UCSD-AML1 (cell line): ENCODE measurements around the gene RNF213.
A peak's percentile ranks its signal among the peaks of the same experiment; 100 is the strongest.

Experiments used
- DNase-seq: peaks from one replicate; lab custom pipeline; 2025; ENCODE audit not compliant: unreplicated experiment; lab: John Stamatoyannopoulos, UW

The RNF213 gene

DNA sequence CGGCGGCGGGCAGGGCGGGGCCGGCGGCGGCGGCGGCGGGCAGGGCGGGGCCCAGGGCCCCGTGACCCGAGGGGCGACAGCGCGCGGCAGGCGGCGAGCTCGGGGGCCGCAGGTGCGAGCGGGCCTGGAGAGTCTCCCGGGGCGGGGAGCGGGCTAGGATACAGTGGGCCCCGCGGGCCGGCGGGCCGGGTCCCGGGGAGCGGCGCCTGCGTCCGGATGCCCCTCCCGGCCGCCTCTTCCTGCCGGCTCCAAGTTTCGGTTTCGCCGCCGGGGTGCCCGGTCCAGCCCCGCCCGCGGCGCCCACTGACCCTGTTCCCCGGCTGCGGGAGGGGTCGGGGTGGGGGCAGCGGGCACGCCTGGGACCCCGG, at the start of gene RNF213:
TSS of gene RNF213 (plus strand) at position 62 of the 368 bp plus-strand sequence. CDS start 2,830 bp downstream, outside the sequence.
- DNase-seq = peak; percentile 50

DNA sequence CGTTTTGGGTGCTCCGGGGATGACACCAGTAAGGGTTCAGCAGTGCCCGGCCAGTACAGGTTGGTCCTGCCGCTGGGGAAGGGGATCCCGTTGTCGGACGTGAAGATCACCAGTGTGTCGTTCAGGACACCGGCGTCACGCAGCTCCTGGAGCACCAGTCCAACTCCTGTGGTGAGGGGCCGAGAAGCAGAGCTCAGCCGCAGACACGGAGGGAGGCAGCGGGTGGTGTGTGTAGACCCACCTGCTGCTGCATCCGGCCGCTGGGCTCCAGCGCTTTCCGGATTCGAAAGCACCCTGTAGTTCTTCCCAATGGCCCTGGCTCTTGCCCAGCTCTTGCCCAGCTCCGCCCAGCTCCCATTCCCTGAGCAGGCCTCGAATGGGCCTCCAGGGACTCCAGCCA, 48.5 kb upstream of the RNF213 start:
- DNase-seq = no peak

DNA sequence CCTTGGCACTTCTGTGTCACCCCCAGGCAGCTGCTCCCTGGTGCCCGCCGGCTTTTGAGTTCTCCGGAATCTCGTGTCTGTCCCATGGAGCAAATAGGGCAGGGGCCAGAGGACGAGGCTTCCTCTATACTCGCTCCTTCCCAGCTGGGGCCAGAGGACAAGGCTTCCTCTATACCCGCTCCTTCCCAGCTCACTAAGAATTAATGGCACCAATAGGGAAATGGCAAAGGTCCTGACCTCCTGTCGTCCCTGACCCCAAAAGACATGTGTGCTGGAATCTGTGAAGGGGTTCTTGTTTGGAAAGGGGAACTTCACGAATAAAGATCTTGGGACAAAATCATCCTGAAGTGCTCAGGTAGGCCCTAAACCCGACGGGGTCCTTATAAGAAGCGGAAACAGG, 48.1 kb upstream of the RNF213 start:
- no peak for DNase-seq

DNA sequence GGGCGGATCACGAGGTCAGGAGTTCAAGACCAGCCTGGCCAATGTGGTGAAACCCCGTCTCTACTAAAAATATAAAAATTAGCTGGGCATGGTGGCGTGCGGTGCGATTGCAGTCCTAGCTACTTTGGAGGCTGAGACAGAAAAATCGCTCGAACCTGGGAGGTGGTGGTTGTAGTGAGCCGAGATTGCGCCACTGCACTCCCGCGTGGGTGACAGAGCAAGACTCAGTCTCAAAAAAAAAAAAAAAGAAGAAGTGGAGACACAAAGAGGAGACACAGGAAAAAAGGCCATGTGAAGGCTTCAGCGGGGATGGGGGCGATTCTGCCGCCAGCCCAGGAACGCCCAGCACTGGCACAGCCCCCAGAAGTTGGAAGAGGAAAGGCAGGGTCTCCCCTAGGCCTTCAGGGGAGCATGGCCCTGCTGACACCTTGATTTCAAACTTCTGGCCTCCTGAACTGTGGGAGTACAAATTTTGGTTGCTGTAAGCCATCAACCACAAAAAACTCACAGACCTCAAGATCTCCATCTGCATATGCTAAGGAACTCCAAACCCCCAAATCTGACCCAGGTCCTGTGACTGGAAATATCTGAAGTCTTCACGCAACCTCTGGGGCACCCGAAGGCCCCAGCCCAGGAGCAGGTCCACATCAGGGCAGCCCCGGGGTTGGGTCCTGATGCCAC, 47.5 kb upstream of the RNF213 start:
- no peak for DNase-seq

DNA sequence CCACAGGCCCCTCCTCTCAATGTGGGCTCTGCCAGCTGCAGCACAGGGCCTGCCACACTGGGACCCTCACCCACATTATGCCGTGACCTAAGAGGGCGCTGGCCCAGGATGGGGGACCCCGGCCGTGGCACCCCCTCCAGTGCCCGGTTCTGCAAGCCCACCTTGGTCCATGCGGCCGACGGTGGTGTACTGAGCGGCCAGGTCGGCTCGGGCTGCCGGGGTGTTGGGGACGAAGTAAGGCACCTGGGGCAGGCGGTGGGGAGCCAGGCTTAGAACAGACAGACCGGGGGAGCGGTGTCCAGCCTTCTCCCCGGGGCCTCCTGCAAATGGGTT, 47.0 kb upstream of the RNF213 start:
- no peak for DNase-seq

DNA sequence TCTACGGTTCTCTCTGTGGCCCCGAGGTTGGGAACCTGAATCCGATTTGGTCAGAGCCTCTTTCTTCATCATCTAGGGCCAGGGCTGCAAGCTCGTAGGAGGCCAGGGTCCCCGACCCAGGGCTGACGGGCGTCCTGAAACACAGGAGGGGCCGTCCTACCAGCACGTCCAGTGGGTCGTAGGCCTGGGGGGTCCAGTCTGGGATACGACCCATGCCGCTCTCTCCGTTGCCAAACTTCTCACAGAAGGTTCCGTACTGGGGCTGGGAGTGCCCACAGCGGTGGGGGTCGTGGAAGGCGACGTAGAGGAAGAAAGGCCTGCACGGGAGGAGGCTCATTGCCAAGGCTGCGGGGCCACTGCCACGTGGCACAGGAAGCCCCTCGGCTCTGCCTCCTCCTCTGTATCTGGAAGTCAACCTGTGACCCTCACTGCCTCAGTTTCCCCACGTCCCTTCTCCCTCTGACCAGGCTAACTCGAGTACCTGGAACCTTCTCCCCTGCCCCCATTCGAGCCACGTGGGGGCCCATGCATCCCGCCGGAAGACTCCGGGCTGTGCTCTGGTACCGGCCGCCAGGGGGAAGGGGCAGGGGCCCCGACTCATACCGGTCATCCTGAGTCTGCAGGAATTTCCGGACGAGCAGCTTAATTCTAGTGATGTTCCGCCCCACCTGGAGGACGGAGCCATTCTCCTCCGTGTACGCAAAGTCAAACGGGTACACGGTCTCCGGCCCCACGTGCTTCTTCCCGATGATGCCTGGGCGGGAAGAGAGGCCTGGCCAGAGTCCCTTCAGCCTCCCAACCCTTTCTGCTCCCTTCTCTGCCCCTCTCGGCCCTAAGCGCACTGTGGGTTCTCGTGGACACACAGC, 46.4 kb upstream of the RNF213 start:
- no peak for DNase-seq

DNA sequence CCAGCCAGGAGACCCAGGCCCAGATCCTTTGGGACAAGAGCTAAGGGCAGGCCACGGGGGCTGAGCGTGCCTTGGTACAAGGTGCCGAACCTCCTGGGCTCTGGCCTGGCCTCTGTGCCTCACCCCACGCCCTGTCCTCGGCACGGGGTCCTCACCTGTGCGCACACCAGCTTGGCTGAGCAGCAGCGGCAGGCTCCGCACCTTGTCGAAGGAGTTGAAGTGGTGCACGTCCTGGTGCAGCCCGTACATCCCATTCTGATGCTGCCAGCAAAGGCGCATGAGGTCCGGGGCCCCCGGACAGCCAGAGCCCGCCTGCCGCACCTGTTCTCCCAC, 45.8 kb upstream of the RNF213 start:
- no peak for DNase-seq

DNA sequence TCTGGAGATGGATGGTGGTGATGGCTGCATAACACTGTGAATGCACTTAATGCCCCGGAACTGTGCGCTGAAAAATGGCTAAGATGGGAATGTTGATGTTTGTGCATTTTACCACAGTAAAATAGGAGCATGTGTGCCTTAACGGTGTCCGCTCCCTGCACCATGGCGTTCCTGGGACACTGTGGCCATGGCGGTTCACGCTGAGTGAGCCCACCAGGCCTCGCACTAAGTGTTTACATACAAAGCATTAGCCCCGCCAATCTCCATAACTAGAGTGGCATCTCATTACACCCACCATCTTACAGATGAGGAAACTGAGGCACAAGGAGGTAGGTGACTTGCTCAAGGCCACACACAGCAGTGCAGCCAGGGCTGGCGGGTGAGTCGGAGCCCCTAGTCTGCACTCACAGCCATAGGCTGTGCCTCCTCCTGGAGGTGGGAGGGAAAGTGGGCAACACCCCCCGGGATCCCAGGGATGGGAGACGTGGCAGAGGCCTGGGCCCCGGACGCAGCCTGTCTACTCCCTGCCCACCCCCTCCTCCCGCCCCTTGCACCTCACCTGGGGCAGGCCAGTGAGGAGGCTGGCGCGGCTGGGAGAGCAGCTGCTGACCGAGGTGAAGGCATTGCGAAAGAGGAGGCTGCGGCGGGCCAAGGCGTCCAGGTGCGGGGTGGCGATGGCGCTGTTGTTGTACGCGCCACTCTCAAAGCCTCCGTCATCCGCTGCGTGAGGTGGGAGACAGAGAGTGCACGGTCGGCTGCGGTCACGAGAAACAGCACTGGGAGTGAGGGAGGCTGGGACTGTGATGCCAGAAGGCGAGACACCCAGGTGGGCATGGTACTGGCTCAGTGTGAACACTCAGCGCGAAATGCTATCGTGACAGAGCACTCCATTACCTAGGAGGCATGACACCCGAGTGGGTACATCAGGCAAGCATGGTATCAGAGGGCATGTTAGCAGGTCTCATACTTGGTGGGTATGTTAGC, 43.9 kb upstream of the RNF213 start:
- DNase-seq = no peak

DNA sequence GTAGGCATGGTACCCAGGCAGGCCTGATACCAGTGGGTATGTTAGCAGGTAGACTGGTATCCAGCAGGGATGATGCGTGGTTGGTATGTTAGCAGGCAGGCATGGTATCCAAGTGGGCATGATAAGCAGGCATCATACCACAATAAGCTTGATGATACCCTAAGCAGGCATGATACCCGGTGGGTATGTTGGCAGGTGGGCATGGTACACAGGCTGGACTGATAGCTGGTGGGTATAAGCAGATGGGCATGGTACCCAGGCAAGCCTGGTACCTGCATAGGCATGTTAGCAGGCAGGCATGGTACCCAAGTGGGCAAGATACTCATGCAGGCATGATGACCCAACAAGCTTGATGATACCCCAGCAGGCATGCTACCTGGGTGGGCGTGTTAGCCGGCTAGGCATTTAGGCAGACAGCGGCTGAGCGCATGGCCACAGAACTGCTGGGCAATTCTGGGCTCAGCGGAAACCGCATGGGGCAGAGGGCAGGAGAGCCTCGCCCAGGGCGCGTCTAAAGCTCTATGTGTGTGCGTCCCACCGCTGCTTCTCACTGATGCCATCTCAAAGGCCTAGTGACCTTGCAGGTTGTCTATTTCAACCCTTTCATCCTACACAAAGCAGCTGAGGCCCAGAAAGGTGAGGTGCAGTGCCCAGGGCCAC, 42.8 kb upstream of the RNF213 start:
- no peak for DNase-seq

DNA sequence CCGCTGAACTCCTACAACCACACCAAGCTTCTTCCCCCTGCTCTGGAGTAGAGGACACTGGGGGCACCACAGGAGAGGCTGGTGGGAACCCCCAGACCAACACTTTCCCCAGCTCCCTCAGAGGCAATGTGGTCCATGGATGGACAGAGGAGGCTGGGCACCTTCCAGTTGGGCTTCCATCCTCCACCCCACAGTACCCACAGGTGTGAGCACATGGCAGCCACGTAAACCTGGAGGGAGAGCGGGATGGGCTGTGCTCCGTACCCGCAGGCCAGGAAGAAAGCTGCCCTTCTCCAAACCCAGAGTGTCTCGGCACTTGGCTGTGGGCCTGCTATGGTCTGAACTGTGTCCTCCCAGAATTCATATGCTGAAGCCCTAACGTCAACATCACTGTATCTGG, 42.3 kb upstream of the RNF213 start:
- no peak for DNase-seq

DNA sequence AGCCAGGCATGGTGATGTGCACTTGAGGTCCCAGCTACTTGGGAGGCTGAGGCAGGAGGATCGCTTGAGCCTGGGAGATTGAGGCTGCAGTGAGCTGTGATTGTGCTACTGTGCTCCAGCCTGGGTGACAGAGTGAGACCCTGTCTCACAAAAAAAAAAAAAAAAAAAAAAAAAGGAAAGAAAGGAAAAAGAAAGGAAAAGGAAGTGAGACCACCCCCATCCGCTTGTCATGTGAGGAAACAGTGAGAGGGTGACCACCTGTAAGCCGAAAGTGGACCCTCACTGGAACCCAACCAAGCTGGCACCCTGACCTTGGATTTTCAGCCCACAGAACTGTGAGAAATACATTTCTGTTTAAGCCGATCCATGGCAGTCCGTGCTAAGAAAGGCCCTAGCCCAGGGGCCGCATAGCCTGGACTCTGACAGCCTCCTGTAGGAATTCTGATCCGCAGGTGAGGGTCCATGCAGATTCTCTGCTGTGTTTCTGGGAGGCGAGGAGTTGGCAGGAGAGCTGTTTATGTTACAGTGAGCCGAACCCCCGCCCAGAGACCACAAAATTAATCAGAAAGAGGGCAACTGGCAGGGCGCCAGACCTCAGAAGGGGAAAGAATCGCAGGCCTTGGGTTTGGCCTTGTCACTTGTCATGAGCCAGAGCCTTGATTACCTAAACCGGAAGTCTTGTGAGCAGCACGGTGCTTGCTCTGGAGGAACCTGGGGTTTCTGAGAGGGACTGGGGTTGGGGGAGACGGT, 41.5 kb upstream of the RNF213 start:
- peak; percentile 90 for DNase-seq

DNA sequence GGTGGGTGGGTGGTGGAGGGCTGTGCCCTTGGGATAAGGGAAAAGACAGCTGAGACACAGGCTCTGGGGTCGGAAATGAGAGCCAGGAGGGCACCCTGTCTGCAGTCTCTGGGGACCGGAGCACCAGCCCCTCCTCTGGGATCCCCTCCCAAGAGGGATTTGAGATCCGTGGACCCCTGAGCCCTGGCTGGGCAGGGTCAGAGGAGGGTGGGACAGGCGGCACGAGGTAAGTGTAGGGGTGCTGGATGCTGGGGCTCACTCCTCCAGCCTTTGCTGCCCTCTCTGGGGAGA, 40.9 kb upstream of the RNF213 start:
- DNase-seq = no peak

DNA sequence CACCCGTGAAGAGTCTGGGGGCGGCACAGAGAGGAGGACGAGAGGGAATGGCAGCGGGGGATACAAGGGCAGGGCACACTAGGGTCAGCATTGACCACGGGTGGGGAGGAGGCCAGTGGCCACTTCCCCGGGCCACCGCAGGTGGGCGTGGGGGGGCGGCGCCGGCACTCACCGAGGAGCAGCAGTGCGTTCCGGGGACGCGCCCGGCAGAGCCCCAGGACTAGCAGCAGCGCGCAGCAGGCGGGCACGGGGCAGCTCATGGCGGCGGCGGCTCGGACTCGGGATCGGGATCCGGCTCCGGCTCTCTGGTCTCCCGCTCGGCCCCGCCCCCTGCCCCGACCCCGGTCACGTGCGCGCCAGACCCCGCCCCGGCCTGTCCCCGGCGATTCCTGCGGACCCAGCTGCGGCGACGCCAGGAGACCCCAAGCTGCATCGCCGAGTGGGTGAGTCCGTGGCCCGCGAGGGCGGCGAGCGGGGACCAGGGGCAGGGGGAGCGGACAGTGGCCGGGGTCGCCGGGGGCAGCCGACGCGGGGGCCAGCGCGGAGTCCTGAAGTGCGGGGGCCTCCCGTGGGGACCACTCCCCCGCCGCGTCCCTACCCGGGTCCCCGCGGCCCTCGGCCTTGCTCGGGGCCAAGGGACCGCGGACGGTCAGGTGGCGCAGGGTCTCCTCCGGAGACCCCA, 40.5 kb upstream of the RNF213 start, which contains the start of the genes SGSH and SLC26A11:
TSS of gene SGSH (minus strand) at position 280 of the 682 bp plus-strand sequence. CDS start at position 260, 20 bp downstream.
TSS of gene SLC26A11 (plus strand) at position 374 of the 682 bp plus-strand sequence. CDS start 1,134 bp downstream, outside the sequence.
- peak; percentile 43 for DNase-seq

DNA sequence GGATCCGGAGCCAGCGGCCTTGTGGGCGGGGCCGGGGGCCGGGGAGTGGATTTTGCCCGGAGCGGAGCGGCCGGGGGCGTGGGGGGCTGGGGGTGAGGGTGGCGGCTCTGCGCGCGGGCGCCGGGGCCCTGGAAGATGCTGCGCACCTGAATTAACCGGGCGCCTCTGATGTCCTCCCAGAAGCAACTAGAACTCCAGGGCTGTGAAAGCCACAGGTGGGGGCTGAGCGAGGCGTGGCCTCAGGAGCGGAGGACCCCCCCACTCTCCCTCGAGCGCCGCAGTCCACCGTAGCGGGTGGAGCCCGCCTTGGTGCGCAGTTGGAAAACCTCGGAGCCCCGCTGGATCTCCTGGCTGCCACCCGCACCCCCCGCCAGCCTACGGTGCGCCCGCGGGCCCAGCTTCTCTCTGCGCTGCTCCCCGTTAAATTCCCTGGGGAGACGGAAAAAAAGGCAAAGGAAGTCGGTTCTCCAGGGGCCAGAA, 39.9 kb upstream of the RNF213 start:
- DNase-seq = no peak

DNA sequence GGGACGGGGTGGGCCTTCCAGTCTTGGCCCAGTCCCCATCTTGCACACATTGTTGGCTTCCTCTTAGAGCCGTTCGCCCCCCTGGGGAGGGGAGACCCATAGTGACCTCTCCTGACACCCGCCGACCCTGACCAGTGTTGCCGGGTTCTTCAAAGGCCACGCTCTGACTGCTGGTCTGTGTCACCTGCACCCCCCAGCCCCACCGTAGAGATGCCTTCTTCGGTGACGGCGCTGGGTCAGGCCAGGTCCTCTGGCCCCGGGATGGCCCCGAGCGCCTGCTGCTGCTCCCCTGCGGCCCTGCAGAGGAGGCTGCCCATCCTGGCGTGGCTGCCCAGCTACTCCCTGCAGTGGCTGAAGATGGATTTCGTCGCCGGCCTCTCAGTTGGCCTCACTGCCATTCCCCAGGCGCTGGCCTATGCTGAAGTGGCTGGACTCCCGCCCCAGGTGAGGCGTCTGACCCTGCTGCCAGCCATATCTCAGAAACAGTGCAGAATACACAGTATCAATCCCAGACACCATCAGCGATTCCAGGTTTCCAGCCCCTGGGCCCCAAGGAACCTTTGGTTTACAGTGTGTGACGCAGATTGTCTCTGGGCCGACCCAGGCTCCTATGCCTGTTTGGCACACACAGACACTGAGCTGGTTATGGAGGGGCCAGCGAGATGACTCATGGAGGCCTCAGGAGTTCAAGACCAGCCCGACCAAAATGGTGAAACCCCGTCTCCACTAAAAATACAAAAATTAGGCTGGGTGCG, 39.1 kb upstream of the RNF213 start:
- no peak for DNase-seq

DNA sequence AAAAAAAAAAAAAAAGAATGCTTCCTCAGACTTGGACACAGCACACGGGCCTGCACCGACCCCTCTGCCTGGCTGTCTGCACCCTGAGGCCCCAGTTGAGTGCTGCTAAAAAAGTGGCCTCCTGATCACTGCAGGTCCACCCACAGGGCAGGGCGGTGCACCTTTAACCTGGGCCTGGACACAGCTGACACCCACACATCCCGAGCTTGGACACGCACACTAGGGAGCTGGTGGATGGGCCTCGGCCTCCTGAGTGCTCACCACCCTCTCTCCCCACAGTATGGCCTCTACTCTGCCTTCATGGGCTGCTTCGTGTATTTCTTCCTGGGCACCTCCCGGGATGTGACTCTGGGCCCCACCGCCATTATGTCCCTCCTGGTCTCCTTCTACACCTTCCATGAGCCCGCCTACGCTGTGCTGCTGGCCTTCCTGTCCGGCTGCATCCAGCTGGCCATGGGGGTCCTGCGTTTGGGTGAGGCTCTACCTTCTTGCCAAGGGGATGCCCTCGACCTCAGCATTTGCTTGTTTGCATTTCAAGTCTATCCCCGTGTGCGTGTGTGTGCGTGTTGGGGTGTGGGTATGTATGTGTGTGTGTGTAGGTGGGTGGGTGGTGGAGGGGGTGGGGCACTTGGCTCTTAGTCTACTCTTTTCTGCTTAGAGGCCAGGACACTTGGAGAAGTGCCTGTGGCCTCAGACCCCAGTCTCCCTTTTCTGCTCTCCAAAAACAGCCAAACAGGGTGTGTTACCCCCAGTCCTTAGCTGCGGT, 38.1 kb upstream of the RNF213 start:
- DNase-seq = no peak

DNA sequence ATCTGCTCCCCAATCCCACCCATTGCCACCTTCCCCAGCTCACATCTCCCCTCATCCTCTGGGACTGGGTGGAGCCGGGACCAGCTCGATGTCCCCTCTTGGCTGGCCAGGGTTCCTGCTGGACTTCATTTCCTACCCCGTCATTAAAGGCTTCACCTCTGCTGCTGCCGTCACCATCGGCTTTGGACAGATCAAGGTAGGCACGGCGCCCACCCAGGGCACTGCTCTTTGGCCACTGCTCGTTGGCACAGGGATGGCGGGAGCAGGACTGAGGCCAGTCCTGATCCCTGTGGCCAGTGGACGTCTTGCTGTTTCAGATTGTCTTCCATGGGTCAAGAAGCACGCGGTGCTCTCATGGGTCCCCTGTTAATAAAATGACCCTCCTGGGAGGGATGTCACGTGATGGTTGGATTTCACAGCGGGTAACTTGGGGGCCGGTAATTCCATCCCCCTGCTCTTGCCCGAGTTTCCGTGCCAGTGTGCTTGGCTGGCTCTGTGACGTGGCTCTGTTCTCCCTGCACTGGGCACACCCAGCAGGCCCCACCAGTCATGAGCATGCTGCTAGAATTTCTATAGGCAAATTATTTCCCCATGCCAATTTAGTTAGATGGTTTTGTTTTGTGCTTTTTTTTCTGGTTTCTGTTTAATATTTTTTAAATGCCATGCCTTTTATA, 37.4 kb upstream of the RNF213 start:
- DNase-seq = no peak
